Hepatocyte (in vitro differentiated cells): ENCODE results near the gene TENM4.

Experiments
- EZH2 ChIP-seq: fragments of 200-600 bp; sonication (generic); IDR thresholded peaks from 2 replicates; pipeline ENCODE4 v1.6.1; 2016; ENCODE audit warnings: antibody characterized with exemption, mild to moderate bottlenecking, borderline replicate concordance
- TF ChIP-seq, protein P1 (sequence below): fragments of 200-600 bp; sonication (generic); IDR thresholded peaks from 2 replicates; pipeline ENCODE4 v1.5.1; 2016; ENCODE audit warnings: antibody characterized with exemption, mild to moderate bottlenecking; ENCODE audit not compliant: poor library complexity

DNA sequence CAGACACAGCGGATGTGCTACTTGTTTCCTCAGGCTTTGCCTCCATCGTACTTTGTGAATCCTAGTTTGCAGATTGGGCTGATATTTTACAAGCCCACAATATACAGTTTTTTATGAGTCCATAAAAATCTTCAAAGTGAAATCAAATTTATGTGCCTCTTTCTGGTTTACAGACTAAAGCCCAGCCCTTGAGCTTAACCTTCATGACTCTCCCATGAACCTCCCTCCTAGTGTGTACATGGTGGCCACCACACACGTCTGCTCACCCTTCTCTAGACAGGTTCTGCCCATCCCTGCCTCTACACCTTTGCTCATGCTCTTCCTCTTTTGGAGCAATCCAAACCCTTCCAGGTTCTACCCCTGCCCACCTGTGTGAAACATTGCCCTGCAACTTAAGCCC is 129.4 kb downstream of the TENM4 start:
- TF ChIP-seq, protein P1, sequence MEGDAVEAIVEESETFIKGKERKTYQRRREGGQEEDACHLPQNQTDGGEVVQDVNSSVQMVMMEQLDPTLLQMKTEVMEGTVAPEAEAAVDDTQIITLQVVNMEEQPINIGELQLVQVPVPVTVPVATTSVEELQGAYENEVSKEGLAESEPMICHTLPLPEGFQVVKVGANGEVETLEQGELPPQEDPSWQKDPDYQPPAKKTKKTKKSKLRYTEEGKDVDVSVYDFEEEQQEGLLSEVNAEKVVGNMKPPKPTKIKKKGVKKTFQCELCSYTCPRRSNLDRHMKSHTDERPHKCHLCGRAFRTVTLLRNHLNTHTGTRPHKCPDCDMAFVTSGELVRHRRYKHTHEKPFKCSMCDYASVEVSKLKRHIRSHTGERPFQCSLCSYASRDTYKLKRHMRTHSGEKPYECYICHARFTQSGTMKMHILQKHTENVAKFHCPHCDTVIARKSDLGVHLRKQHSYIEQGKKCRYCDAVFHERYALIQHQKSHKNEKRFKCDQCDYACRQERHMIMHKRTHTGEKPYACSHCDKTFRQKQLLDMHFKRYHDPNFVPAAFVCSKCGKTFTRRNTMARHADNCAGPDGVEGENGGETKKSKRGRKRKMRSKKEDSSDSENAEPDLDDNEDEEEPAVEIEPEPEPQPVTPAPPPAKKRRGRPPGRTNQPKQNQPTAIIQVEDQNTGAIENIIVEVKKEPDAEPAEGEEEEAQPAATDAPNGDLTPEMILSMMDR = no peak
- no peak for TF ChIP-seq EZH2
